ENCODE data around the gene MPV17L2.
A peak's percentile ranks its signal among the peaks of the same experiment; 100 is the strongest.

MPV17L2 gene

DNA sequence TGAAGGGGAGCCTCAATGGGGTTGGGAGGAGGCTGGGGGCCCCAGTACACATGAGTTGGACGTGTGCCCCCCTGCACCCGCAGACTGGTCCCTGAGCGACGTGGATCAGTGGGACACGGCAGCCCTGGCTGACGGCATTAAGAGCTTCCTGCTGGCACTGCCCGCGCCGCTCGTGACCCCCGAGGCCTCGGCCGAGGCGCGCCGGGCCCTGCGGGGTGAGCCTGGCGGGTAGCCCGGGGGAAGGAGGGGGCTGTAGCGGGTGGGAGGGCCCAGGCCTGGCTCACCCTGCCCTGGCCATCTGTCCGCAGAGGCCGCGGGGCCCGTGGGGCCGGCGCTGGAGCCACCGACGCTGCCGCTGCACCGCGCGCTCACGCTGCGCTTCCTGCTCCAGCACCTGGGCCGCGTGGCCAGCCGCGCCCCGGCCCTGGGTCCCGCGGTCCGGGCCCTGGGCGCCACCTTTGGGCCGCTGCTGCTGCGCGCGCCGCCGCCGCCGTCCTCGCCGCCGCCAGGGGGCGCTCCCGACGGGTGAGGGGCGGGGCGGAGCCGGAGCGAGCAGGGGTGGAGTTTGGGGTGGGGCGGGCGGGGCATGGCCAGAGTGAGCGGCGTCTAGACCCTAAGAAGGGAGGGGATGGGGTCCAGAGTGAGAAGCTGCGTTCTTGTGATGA, 31.9 kb upstream of the MPV17L2 start:
- DNase-seq = no peak

DNA sequence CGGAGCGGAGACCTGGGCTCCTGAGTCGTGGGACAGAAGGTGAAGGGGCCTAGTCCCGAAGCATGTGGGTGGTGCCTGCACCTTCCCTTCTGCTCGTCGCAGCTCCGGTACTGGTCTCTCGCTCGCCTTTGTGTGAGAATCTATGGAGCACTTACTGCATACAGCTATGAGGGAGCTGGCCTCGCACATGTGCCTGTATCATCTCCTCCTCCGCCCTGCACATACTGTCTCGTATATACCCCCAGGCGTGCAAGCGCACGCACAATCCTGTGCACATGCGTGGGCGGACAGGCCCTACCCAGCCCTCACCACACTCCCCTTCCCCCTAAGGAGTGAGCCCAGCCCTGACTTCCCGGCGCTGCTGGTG, 31.4 kb upstream of the MPV17L2 start:
- no peak for DNase-seq

DNA sequence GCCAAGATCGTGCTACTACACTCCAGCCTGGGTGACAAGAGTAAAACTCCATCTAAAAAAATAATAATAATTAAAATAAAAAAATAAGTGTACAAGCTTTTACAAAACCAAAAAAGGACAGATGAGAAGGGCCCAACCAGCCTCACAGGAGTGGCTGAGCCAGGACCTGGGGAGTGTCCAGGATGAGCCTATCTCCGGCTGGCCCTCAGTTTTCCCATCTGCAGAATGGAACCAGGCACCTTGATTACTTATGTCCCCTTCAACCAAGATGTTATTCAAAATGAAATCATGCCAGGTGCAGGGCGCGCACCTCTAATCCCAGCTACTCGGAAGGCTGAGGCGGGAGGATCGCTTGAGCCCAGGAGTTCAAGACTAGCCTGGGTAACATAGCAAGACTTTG, 28.9 kb upstream of the MPV17L2 start:
- DNase-seq = no peak

DNA sequence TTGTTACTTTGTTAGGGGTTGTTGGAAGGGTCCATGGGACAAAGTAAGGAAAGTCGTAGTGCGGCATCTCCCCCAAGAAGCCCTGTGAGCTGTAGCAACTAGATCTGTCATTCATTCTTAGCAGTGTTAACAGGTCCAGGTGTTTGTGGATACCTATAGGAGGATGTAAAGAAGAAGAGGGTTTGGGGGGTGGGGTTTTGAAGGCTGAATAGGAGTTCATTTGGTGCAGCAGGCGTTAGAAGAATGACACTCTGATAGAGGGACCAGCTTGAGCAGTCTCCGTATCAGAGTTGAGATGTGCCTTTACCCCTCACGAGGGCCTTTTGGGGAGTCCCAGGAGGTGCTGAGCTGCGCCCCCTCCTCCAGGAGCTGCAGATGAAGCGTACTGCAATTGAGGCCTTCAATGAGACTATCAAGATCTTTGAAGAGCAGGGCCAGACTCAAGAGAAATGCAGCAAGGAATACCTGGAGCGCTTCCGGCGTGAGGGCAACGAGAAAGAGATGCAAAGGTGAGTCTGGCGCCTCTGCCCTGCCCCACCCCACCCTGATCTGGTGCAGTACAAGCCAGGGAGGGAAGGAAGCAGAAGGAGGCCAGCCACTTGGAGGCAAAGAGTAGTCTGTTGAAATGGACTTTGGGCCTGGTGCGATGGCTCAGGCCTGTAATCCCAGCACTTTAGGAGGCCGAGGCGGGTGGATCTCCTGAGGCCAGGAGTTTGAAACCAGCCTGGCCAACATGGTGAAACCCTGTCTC, 27.0 kb upstream of the MPV17L2 start:
- DNase-seq = no peak

DNA sequence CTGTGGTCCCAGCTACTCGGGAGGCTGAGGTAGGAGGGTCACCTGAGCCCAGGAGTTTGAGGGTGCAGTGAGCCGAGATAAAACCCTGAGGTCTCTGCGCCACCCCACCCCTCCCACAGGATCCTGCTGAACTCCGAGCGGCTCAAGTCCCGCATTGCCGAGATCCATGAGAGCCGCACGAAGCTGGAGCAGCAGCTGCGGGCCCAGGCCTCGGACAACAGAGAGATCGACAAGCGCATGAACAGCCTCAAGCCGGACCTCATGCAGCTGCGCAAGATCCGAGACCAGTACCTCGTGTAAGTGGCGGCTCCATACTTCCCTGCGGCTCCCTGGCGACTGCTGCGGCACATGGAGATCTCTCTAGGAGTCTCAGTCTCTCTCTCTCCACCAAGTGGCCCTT, 26.0 kb upstream of the MPV17L2 start:
- DNase-seq = no peak

DNA sequence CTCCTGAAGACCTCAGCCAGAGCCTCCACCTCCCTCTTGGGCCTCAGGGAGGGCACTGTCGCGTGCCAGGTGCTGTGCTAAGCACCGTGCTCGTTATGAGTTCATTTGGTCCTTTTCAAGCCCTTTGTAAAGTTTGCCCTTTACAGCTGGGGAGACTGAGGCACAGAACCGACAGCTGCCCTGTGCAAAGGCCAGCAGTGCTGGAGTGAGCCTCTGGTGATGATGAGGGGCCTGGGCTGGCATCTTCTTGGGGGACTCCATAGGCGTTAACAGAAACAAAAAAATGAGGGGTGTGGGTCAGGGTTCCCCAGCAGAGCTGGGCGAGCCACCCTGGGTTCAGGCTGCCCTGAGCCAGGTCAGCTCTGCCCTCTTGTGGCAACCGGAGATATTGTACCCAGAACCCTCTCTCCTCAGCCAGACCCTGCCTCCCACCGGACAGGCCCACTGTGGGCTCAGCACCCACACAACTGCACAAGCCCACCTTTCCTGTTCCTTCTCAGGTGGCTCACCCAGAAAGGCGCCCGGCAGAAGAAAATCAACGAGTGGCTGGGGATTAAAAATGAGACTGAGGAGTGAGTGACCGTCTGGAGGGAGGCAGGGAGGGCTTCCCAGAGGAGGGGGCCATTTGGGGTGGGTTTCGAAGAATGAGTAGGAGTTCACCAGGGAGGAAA, 24.9 kb upstream of the MPV17L2 start:
- no peak for DNase-seq

DNA sequence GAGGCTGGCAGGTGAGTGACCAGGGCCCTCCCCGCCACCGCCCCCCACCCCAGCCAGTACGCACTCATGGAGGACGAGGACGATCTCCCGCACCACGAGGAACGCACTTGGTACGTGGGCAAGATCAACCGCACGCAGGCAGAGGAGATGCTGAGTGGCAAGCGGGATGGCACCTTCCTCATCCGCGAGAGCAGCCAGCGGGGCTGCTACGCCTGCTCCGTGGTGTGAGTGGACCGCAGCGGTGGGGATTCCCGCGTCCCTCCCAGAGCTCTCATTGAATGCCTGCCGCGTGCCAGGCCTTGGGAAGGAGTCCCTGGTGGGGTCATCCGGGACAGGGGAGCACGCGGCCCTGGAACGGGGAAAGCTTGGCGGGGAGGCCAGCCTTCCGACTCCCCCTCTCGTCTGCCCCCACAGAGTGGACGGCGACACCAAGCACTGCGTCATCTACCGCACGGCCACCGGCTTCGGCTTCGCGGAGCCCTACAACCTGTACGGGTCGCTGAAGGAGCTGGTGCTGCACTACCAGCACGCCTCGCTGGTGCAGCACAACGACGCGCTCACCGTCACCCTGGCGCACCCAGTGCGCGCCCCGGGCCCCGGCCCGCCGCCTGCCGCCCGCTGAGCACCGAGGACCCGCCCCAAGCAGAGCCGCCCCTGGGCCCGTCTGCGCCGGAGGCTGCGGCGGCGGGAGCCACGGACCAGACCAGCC, 24.2 kb upstream of the MPV17L2 start:
- no peak for DNase-seq

DNA sequence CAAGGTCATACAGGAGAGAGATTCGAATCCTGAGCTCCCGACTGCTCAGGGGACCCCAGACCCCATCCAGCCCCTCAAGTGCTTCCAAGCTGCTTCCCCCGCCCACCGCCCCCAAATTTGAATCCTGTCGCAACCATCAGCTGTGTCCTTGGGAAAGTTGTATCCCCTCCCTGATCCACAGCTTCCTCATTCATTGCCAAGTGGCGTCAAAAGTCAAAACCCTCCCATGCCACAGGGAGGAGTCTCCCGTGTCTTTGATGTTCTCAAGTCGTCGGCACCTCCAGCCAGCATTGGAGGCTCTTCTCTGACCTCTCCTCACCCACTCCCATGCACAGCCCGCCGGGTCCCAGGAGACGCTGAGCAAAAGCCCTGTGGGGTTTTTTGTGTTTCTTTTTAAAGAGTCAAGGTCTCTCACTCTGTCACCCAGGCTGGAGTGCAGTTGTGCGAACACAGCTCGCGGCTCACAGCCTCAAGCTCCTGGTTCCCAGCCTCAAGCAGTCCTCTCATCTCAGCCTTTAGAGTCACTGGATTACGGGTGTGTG, 22.2 kb upstream of the MPV17L2 start:
- no peak for DNase-seq

DNA sequence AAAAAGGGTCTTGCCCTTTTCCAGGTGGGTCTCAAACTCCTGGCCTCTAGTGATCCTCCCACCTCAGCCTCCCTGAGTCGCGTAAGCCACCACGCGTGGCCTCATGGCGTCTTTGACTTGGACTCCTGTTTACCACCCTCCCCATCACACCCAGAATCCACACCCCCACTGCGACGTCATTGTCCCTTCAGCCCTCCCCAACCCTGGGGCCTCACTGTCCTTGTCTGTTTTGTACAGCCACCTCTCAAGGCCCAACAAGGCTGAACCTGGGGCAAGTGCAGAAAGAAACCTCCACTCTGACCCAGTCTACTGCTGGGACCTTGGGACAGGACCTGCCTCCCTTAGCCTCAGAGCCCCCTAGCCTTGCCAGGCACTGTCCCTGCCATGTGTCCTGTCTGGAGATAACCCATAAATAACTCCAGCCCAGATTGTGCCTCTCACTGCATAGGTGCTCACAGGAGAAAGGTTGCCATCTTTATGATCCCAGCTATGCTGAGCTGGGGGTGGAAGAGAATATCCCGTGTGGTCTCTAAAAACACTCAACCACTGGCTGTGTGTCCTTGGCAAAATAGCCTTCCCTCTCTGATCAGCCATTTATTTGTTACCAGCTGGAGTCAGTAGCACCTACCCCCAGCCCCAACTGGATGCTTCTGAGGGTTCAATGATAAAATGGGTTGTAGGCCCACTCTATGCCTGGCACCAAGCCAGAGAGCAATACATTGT, 21.3 kb upstream of the MPV17L2 start:
- no peak for DNase-seq

DNA sequence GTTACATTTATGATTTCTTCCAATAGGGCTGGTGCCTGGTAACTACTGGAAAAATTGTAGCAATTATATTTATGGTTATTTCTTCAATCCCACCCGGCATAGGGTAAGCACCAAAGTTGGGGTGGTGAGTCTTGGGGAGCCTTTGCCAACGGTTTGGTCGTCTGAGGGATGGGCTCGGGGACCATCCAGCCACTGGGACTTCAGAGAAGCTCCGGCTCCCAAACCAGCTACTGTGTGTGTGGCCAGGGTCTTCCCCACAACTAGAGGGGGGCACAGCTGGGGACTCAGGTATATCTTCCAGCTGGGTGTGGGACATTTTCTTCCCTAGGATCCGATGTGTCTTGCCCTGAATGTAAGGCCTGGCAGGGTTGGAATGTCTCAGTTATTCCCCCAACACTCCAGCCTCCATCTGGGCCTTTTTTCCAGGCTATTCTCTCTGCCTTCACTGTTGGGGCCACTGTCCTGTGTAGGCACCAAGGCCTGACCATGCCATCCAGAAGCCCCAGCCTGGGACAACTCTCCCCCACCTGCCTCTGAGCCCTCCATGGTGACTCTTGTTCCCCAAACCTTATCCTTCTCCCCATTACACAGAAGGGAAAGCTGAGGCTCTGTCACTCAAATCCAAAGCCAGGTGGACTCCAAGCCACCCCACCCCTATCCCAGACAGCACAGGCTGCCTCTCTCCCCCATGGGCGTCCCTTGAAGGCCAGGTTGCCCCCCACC, 20.5 kb upstream of the MPV17L2 start:
- DNase-seq = no peak

DNA sequence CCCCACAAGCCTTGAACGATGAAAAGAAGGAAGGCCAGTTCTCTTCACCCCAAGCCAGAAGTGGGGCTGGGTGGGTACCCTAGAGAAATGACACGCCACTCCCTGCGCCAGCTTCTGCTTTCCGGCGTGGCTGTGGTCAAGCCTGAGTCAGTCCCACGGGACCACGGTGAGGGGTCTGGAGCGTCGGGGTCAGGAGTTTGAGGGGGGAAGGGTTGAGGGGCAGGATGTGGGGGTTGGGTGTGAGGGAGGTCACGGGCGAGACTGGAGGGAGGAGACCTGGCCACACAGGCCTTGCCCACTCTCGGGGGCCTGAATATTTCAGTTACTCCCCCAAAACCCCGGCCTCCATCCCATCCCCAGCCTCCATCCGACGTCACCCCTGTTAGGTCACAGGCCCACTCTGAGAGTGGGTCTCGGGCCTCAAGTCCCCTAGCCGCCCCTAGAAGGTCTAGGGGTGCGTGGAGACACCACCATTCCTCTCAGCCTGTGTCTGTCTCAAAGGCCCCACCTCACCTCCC, 19.9 kb upstream of the MPV17L2 start:
- DNase-seq = no peak

DNA sequence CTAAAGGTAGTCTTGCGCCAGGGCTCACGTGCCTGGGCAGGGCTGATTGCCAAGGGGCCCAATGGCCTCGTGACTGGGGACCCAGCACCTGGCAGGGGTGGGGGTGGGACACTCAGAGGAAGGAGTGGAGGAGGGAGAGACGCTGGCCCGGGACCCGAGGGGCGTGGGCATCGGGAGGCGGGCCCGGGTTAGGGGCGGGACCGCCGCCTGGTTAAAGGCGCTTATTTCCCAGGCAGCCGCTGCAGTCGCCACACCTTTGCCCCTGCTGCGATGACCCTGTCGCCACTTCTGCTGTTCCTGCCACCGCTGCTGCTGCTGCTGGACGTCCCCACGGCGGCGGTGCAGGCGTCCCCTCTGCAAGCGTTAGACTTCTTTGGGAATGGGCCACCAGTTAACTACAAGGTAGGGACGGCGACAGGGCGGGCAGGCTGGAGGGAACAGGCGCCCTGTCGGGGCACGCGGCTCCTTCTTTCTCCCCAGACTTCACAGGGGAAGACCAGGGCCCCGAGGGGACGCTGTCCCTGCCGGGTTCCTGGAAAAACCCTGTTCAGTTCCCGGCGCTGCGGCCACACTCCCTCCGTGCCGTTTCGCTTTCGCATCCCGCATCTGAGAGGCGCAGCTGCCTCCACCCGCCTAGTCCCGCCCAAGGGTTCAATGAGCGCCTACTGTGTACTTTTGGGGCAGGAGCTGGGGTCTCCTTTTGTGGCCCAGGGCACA, 19.3 kb upstream of the MPV17L2 start, which contains the start of gene IFI30:
IFI30 (plus strand) TSS at position 242 of the 717 bp plus-strand sequence; CDS start at position 271, 29 bp downstream.
- peak; percentile 70 for DNase-seq

DNA sequence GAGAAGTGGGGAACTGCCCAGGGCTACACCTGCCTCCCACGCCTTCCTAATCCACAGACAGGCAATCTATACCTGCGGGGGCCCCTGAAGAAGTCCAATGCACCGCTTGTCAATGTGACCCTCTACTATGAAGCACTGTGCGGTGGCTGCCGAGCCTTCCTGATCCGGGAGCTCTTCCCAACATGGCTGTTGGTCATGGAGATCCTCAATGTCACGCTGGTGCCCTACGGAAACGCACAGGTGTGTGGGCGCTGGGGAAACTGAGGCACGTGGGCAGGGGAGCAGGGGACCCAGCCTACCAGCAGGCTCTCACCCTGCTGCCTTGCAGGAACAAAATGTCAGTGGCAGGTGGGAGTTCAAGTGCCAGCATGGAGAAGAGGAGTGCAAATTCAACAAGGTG, 18.0 kb upstream of the MPV17L2 start:
- DNase-seq = no peak

DNA sequence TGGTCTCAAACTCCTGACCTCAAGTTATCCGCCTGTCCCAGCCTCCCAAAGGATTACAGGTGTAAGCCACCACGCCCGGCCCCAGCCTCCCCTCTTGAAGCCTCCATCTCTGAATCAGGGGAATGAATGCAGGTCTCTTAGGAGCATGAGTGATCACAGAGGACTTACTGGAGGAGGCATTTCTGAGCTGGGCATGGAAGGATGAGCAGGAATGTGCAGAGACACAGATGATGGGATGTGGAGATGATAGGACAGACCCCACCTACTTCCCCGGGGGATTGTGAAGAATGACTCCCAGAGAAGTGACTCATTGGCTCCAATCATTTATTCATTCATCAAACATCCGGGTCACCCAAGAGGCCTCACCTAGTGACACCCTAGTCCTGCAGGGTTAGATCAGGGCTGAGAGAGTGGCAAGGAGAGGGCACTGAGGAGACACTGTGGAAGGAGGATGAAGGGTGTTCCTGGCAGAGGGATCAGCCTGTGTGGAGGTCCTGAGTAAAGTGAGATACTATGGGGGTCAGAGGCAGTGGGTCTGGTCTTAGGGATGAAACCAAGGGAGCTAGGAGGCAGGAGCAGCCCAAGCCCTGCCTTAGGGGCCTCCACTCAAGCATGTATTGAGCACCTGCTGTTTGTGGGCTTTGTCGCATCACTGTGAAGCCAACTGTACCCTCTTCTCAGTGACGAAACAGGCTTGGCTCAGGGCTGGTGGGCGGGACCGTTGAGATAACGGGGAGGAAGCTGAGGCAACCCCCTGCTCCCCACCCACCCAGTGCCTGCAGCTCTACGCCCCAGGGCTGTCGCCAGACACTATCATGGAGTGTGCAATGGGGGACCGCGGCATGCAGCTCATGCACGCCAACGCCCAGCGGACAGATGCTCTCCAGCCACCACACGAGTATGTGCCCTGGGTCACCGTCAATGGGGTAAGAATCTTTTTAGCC, 16.4 kb upstream of the MPV17L2 start:
- DNase-seq = no peak

DNA sequence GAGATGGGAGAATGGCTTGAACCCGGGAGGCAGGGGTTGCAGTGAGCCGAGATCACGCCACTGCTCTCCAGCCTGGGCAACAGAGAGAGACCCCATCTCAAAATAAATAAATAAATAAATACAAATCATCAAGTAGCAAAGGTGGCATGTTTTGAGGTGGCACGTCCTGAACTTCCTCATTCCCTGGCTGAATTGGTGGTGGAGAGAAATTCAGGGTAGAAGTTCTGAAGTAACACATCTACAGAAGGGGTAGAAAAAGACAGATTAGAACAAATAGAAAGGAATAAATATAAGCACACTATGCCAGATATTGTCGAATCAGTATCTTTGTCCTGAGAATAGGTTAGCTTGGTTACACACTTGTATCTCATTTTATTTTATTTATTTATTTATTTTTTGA, 13.1 kb upstream of the MPV17L2 start:
- DNase-seq = no peak

DNA sequence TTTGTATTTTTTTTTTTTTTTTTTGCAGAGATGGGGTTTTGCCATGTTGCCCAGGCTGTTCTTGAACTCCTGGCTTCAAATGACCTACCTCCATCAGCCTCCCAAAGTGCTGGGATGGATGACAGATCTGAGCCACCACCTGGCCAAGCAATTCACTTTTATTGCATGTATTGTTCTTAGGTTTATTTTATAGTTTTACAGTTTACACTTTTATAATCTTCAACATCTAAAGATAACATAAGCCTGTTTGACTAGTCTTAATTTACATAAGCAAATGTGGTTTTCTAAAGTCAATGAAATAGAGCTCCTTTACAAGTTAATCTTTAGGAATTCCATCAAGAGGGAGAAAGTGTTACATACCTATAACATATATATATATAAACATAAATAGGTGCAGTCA, 9.5 kb upstream of the MPV17L2 start:
- DNase-seq = no peak

DNA sequence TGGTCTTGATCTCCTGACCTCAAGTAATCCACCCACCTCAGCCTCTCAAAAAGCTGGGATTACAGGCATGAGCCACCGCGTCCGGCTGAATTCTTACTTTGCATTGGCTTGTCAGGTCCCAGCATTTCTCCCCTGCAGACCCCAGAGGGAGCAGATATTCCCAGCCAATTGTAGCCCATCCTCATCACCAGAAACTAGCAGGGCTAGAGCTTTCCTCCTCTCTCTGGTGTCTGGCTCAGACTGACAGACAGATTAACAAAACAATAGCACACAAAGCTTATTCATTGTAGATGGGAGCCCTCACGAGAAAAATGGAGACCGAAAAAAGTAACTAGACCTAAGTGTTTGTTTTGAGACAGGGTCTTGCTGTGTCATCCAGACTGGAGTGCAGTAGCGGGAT, 7.5 kb upstream of the MPV17L2 start:
- DNase-seq = no peak

DNA sequence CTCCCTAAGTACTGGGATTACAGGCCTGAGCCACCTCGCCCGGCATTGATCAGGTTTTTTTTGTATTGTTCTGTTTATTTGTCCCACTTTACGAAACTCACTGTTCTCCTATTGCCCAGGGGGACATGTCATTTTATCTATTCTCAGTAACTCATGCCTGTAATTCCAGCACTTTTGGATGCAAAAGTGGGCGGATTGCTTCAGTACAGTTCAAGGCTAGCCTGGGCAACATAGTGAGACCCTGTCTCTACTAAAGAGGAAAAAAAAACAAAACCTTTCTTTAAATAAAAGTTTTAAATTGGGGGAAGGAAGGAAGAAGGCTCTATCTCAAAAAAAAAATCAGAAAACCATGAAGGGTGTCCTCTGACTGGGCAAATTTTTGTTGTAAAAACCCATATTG, 2.7 kb upstream of the MPV17L2 start:
- no peak for DNase-seq

DNA sequence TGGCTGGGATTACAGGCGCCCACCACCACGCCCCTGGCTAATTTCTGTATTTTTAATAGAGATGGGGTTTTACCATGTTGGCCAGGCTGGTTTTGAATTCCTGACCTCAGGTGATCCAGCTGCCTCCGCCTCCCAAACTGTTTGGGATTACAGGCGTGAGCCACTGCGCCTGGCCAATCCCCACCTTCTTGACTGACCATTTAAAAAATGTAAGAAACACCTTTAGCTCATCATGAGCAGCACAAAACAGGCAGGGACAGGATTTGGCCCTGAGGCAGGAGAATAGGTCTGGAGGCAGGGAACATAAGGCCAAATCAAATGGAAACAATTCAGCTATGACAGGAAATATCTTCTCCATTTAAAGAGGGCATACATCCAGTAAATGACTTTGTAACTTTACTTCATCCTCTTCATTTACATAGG, 1.4 kb upstream of the MPV17L2 start:
- DNase-seq = no peak
